SK-N-DZ (cell line): ENCODE results near the gene SRSF7. TPM values are rescaled to one million over a fixed set of nuclear protein-coding genes. Genes with fewer than 3 reads are reported as not detected.
"Not testable (repeated sequence)": the region's sequence is repeated elsewhere in the genome, so short reads cannot be mapped to it uniquely, and the experiment has no call there.

Experiments used
- DNase-seq: peaks from one replicate; pipeline ENCODE4 v3.0.0-alpha.2; 2015; ENCODE audit warnings: low spot score
- polyA plus RNA-seq, 2 experiments: library from polyadenylated mRNA; depleted of rRNA; stranded (reverse); fragments of >200 nt; gene quantifications; 2 replicates each; pipeline ENCODE4 v1.2.3, GENCODE V29; 2014

SRSF7 gene
- 294 and 327 TPM in 2 replicates for polyA plus RNA-seq (2014; cell fraction: cytosol; rRNA removed)
- 723 and 849 TPM in 2 replicates for polyA plus RNA-seq (2014; cell fraction: nucleus; rRNA removed)

DNA sequence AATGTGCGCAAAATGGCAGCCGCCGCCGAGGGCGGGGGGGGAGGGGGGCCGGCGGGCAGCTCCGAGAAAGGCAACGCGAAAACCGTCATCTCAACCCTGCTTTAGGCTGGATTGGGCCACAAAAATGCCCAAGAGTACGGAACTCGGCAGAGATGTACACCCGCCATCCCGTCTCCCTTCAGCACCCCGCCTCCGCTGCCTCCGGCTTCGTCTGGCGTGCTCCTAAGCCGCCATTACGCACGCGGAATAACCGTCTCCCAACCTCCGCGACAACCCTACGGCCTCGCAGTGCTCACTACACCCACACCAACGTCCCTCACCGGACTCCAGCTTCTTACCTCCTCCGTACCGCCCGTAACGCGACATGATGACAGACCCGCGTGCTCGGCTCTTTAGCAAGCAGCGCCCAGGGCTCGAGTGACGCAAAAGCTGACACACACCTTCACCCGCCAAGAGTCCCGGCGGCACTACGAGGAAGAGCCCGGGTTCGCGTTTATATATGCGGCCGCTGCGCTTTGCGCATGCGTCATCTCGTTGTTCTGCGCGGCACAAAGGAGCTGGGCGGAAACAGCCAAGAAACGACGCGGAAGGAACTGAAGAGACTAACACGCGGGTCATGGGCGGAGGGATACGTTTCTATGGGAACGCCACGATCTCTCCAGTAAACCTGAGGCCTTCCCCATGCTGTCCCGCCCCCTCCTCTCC lies at the start of gene SRSF7:
TSS of gene SRSF7 (minus strand) at position 471 of the 705 bp plus-strand sequence. CDS start at position 366, 105 bp downstream.
- peak; percentile 100 for DNase-seq

DNA sequence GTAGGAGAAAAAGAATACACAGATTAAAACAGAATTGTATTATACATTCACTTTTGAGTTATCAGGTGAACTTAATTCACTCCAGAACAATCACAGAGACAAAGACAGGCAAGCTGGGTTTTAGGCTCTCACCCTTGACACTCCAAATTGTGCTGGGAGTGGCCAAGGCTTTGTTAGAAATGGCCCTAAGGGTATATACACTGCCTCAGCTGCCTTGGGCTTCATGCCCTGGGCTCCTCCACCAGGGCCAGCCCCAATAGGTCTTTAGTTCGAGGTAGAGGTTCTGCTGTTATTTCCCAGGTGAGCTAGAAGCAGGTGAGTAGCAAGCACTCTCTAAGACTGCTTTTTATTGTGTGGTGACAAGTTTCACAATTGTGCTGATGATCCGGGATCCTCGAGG lies 46.8 kb upstream of the SRSF7 start:
- DNase-seq = no peak

DNA sequence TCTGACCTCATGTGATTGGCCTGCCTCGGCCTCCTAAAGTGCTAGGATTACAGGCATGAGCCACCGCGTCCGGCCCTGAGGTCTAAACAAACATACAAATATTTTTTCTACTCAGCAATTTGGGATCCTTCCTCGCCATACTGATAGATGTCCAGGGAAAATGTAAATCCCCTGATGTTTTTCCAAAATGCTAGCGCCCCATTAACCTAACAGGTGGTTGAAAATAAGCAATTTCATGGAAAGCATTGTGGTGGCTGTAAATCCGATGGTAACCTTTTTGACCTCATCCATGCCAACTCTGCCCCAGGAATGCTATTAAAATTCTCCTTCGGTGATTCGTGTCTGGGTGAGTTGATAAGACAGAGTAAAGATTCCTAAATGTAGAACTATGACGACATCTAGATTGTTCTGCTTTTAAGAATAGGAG lies 46.1 kb upstream of the SRSF7 start:
- DNase-seq = no peak

- not testable (repeated sequence) for DNase-seq
Observed at GRCh38 chr2:38795016-38795415, 43.9 kb upstream of the SRSF7 start.

GRCh38 chr2:38794235-38794946 lies 43.2 kb upstream of the SRSF7 start:
- DNase-seq = no peak

- no peak for DNase-seq
Observed at GRCh38 chr2:38793511-38793910, 42.4 kb upstream of the SRSF7 start.

GRCh38 chr2:38792751-38793150 lies 41.6 kb upstream of the SRSF7 start:
- no peak for DNase-seq

- DNase-seq = not testable (repeated sequence)
Observed at GRCh38 chr2:38792321-38792720, 41.2 kb upstream of the SRSF7 start.

GRCh38 chr2:38791744-38792143 lies 40.6 kb upstream of the SRSF7 start:
- DNase-seq = no peak

DNA sequence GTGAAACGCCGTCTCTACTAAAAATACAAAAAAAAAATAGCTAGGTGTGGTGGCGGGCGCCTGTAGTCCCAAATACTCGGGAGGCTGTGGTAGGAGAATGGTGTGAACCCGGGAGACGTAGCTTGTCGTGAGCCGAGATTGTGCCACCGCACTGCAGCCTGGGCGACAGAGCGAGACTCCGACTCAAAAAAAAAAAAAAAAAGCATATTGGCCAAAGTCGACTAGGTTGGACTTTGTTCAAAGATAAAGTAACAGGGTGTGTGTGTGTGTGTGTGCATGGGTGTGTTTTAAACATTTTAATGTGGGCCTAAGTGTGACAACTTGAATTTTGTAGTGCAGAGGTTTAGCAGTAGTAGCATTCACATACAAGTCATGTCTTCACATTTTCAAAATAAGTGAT lies 38.5 kb upstream of the SRSF7 start:
- DNase-seq = no peak

DNA sequence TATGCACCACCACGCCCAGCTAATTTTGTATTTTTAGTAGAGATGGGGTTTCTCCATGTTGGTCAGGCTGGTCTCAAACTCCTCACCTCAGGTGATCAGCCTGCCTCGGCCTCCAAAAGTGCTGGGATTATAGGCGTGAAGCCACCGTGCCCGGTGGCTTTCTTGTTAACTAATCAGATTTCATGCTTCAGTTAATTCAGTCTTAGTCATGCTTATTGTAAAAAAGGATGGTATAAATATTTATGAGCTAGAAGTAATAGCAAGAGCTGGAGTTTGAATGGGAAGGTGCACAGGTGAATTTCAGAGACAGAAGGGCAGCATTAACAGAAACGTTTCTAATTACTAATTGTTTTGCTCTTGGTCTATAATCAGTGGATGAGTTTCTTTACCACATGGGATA lies 37.1 kb upstream of the SRSF7 start:
- no peak for DNase-seq

DNA sequence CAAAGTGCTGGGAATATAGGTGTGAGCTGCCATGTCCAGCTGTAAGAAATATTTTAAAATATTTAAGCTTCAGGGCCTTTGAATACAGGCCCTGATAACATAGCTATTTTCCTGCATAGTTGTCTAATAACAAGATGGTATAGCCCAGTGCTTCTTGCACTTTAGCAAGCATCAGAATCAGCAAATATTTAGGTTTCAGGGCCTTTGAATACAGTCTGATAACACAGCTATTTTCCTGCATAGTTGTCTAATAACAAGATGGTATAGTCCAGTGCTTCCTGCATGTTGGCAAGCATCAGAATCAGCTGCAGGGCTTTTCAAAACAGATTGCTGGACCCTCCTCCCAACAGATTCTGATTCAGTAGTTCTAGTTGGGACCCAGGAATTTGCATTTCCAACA lies 32.4 kb upstream of the SRSF7 start:
- no peak for DNase-seq

DNA sequence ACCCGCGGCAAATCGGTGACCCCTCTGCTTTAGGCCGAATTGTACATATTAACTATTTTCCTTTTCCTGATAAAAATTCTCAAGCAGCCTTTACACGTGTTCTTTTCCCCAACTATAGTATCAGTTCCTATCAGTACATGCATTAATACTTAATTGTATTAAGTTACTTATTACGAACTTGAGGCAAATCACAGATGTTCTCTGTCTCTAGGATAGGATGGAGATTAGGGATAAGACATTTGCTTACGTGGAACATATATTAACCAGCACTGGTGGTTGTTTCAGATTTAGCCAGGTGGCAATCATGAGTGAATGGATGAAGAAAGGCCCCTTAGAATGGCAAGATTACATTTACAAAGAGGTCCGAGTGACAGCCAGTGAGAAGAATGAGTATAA lies 27.5 kb upstream of the SRSF7 start:
- DNase-seq = no peak

DNA sequence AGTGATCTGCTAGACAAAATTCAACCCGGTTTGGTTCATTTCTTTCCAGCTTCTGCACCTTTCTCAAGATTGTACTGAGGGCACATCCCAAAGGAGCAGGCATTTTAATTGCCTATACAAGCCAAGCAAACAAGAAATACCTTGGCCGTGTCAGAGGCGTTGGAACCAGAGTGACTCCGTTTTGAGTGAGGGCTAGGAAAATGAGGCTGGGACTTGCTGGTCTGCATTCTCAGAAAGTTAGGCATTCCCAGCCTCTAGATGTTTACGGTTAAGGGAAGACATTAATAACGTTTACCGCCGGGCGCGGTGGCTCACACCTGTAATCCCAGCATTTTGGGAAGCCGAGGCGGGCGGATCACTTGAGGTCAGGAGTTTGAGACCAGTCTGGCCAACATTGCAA lies 25.4 kb upstream of the SRSF7 start:
- no peak for DNase-seq

DNA sequence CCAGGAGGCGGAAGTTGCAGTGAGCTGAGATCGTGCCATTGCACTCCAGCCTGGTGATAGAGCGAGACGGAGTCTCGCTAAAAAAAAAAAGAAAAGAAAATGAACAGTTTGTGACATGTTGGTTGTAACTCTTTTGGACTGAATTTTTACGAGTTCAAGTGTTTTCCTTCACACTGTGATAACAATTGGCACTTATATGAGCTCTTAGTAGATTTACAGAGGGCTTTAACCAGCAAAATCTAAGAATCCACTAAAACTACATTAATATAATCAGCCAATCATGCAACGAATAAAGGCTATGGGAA lies 24.7 kb upstream of the SRSF7 start:
- no peak for DNase-seq

- DNase-seq = no peak
Observed at GRCh38 chr2:38775097-38775920, 24.1 kb upstream of the SRSF7 start.

DNA sequence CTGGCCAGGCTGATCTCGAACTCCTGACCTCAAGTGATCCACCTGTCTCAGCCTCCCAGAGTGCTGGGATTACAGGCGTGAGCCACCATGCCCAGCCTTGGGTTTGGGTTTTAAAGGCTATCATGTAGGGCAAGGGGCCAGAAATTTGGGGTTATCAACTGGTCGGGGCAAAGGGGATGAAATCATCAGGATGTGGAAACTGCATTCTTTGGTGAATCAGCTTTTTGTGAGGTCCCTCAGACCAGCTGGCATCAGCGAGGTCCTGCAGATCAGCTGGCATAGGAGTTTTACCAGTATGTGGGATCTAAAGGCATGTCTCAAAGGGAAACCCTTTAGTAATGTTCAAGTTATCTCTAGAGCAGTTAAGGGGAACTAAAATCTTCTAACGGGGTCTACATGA lies 20.5 kb upstream of the SRSF7 start:
- no peak for DNase-seq

GRCh38 chr2:38765551-38765950 lies 14.4 kb upstream of the SRSF7 start:
- no peak for DNase-seq

DNA sequence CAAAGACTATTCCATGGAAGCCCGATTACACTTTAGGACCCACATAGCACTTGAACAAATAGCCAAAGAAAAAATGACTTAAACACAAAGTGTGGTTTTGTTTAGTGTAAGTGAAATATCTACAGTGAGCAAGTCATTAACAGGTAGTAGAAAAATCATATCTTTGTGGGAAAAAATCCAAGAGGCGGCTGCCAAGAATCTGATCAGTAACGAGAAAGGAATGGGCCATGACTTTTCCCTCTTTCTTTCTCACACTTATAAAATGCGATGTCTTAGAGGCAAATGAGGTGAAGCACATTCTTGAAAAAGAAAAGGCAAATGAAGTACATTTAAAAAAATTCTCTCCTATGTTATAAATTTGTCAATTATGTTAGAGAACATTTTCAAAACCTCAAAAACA lies 14.0 kb upstream of the SRSF7 start:
- DNase-seq = no peak

DNA sequence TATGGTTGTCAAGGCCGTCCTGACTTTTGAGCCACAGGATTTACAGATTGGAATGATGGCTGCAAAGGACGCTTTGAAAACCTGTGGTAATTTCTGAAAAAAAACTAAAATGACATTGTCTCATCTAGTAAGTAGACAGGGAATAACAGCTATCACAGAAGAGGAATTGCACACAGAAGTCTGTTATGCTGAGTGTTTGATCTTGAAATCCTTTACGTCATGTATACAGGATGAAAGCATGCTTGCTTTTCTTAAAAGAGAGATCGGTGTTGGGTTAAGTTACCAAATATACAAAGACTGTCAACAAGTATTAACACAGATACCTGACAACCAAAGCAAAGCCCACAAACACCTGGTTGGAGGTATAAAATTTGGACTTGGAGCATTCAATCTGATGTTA lies 12.6 kb upstream of the SRSF7 start:
- DNase-seq = no peak

- no peak for DNase-seq
Observed at GRCh38 chr2:38763228-38763627, 12.1 kb upstream of the SRSF7 start.

- DNase-seq = not testable (repeated sequence)
Observed at GRCh38 chr2:38755891-38756290, 4.7 kb upstream of the SRSF7 start.
